Mammary epithelial cell (primary cell): ENCODE measurements around the gene PDE9A.

Source experiments
- CTCF ChIP-seq, 2 donors: IDR thresholded peaks in 1 of 2; conservative IDR thresholded peaks in 1 of 2; 2 replicates each; pipeline ENCODE4 v1.5.1; 2011 to 2012; ENCODE audit warnings: inconsistent platforms in 2 of 2, low read length in 2 of 2, mild to moderate bottlenecking in 2 of 2, control low read depth in 1 of 2, low read depth in 1 of 2; ENCODE audit not compliant: insufficient read depth in 1 of 2; ENCODE audit errors: extremely low read depth in 1 of 2
- EZH2 ChIP-seq: IDR thresholded peaks from 2 replicates; pipeline ENCODE4 v1.6.1; 2012; ENCODE audit warnings: low read length, inconsistent platforms, borderline replicate concordance

GRCh38 chr21:42621819-42622177, 31.6 kb upstream of the PDE9A start:
- TF ChIP-seq CTCF (conservative IDR thresholded peaks at IDR 0.05 in 1 of 2, IDR thresholded peaks at IDR 0.05 in 1 of 2; ENCODE audit: extremely low read depth in 1 of 2, insufficient read depth in 1 of 2, low read depth in 1 of 2, low read length in 2 of 2) (no peak), EZH2 (no peak)
